HG03354 (cell line): ENCODE results near the gene HOXA13.

ENCODE experiments used
- ATAC-seq: cut with Tn5 transposase; IDR thresholded peaks from one replicate; pipeline ENCODE4 v1.9.1; 2021; ENCODE audit warnings: mild to moderate bottlenecking; ENCODE audit not compliant: unreplicated experiment, poor library complexity, severe bottlenecking

The HOXA13 gene

GRCh38 chr7:27173511-27173955, 26.4 kb downstream of the HOXA13 start:
- no peak for ATAC-seq

GRCh38 chr7:27172823-27173510, 26.9 kb downstream of the HOXA13 start:
- no peak for ATAC-seq

- ATAC-seq: no peak
These were observed 27.5 kb downstream of the HOXA13 start for GRCh38 chr7:27172315-27172774.

GRCh38 chr7:27171637-27172314, 28.1 kb downstream of the HOXA13 start:
- no peak for ATAC-seq

- no peak for ATAC-seq
These were observed 28.6 kb downstream of the HOXA13 start for GRCh38 chr7:27171325-27171636.

- no peak for ATAC-seq
These were observed 29.2 kb downstream of the HOXA13 start for GRCh38 chr7:27170426-27171324.

- no peak for ATAC-seq
These were observed 30.0 kb downstream of the HOXA13 start for GRCh38 chr7:27169658-27170425.

GRCh38 chr7:27168265-27168947, 31.5 kb downstream of the HOXA13 start:
- ATAC-seq: no peak

- ATAC-seq: no peak
These were observed 32.0 kb downstream of the HOXA13 start for GRCh38 chr7:27167916-27168264.

GRCh38 chr7:27166531-27167505, 33.1 kb downstream of the HOXA13 start:
- no peak for ATAC-seq

GRCh38 chr7:27165996-27166530, 33.8 kb downstream of the HOXA13 start:
- ATAC-seq: no peak

- ATAC-seq: no peak
These were observed 34.5 kb downstream of the HOXA13 start, which contains the start of gene HOXA9 for GRCh38 chr7:27165089-27165995. Gene HOXA9, minus strand, starts transcription at chr7:27165537. Its CDS starts 80 bp downstream, at chr7:27165457.

- ATAC-seq: no peak
These were observed 35.4 kb downstream of the HOXA13 start for GRCh38 chr7:27164367-27165088.

GRCh38 chr7:27164045-27164366, 35.9 kb downstream of the HOXA13 start:
- no peak for ATAC-seq

- no peak for ATAC-seq
These were observed 36.4 kb downstream of the HOXA13 start for GRCh38 chr7:27163288-27164044.
